ENCODE measurements around the gene LDB2.

Gene LDB2

DNA sequence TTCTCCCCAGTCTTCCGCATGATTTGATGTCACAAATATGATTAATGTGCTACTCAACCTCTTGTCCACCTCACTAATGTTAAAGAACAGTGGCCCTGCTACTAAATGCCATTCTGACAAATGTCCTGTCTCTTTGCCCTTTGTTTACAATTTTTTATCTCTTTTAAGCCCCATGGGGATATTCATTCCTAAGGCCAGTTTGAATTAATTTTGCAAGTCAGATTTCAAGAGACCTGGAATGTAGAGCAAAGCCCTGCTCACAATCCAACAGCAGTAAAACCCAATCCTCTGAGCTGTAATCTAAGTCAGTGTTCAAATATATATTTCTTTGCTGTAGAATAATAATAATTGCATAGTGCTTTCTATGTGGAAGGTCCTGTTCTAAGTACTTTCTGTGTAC, 81.2 kb downstream of the LDB2 start:
- no peak overlapping the region for H3K4me3 ChIP-seq
- H3K9me3 ChIP-seq (ENCODE audit: low read depth, low read length): no peaks in the 10 kb centered on the region
- DNase-seq (ENCODE audit: low read depth, low spot score): no peak
- TF ChIP-seq POLR2AphosphoS5 (IDR thresholded peaks at IDR 0.05; ENCODE audit: borderline replicate concordance, low read depth, low read length): no peak
- no peak for TF ChIP-seq EZH2 (IDR thresholded peaks at IDR 0.05)
- no peak for TF ChIP-seq FOXP2 (optimal IDR thresholded peaks at IDR 0.05; ENCODE audit: control extremely low read depth, extremely low read length, insufficient read depth)
- no peak overlapping the region for H3K9ac ChIP-seq (ENCODE audit: insufficient read length)
- H3K27ac ChIP-seq: no peak overlapping the region
- no peaks in the 10 kb centered on the region; the same call in 1 of the 2 replicates for H3K36me3 ChIP-seq (ENCODE audit: insufficient read depth, low read length)

GRCh38 chr4:16814361-16814760, 84.1 kb downstream of the LDB2 start:
- TF ChIP-seq FOXP2 (optimal IDR thresholded peaks at IDR 0.05; ENCODE audit: control extremely low read depth, extremely low read length, insufficient read depth) (no peak), POLR2AphosphoS5 (IDR thresholded peaks at IDR 0.05; ENCODE audit: borderline replicate concordance, low read depth, low read length) (no peak)
- Histone ChIP-seq H3K36me3 (ENCODE audit: insufficient read depth, low read length) (peaks cover 7% of the 10 kb centered on the region), H3K4me3 (no peak overlapping the region), H3K27ac (peak overlapping the region; percentile 50; the same call in 1 of the 2 replicates), H3K9me3 (ENCODE audit: low read depth, low read length) (no peaks in the 10 kb centered on the region), H3K9ac (ENCODE audit: insufficient read length) (no peak overlapping the region)
- DNase-seq (ENCODE audit: low read depth, low spot score): no peak

DNA sequence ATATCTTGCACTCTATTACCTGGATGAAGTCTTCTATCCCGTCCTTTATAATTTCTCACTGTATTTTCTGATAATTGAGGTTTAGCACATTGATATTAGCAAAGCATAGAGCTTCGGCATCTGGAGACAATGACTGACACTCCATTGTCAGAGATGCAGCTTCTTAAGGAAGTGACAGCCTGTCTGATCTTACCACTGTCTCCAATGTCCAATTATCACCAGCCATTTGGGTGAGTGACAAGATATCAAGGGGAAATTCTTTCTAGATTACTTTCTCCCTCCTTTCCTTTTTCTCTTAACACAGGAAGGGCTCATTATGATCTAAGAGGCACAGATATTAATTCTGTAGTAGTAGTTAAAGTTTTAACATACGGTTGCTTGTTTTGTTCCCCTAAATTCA, 86.4 kb downstream of the LDB2 start:
- no peak for DNase-seq (ENCODE audit: low read depth, low spot score)
- Histone ChIP-seq H3K9ac (ENCODE audit: insufficient read length) (no peak overlapping the region), H3K9me3 (ENCODE audit: low read depth, low read length) (no peaks in the 10 kb centered on the region), H3K36me3 (ENCODE audit: insufficient read depth, low read length) (peaks cover 9% of the 10 kb centered on the region), H3K27ac (no peak overlapping the region), H3K4me3 (no peak overlapping the region)
- no peak for TF ChIP-seq EZH2 (IDR thresholded peaks at IDR 0.05)
- TF ChIP-seq FOXP2 (optimal IDR thresholded peaks at IDR 0.05; ENCODE audit: control extremely low read depth, extremely low read length, insufficient read depth): no peak
- TF ChIP-seq POLR2AphosphoS5 (IDR thresholded peaks at IDR 0.05; ENCODE audit: borderline replicate concordance, low read depth, low read length): no peak

DNA sequence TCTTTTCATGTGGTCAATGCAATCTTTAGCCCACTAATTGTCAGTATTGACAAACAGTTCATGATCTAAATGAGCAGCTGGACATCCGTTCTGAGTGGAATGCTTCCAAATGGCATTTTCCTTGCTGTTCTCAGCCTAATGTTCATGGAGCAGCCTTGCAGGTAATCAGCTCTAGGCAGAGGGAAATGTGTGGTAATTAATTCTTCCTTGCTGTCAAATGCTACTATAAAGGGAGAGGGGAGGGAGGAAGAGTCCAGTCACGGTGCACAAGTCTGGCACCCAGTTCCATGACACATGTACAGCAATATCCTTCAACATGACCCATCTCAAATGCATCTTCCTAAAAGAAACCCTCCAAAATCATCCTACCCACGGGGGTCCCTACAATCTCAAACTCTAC, 88.5 kb downstream of the LDB2 start:
- no peak for TF ChIP-seq POLR2AphosphoS5 (IDR thresholded peaks at IDR 0.05; ENCODE audit: borderline replicate concordance, low read depth, low read length)
- no peak for TF ChIP-seq FOXP2 (optimal IDR thresholded peaks at IDR 0.05; ENCODE audit: control extremely low read depth, extremely low read length, insufficient read depth)
- no peak for TF ChIP-seq EZH2 (IDR thresholded peaks at IDR 0.05)
- Histone ChIP-seq H3K9ac (ENCODE audit: insufficient read length) (no peak overlapping the region), H3K9me3 (ENCODE audit: low read depth, low read length) (no peaks in the 10 kb centered on the region), H3K27ac (no peak overlapping the region), H3K36me3 (ENCODE audit: insufficient read depth, low read length) (peaks cover 25% of the 10 kb centered on the region), H3K4me3 (no peak overlapping the region)
- DNase-seq (ENCODE audit: low read depth, low spot score): no peak

DNA sequence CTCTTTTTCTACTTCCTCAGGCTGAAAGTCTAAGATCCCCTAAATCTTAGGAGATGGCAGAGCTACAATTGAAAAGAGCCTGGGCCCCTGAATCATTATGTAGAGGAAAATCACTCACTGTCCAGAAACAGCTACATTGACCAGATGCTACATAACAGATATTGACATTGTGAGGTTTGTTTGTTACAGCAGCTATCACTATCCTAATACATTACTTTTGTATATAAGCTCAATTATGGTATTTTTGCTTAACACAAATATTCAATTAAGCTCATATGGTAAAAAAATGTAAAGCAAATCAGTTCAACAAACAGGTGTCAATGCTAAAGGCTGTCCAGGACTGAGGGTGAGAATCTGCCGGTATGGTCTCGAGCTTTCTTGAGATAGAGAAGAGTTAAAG, 89.4 kb downstream of the LDB2 start:
- no peak for DNase-seq (ENCODE audit: low read depth, low spot score)
- H3K9me3 ChIP-seq (ENCODE audit: low read depth, low read length): no peaks in the 10 kb centered on the region
- H3K36me3 ChIP-seq (ENCODE audit: insufficient read depth, low read length): peaks cover 25% of the 10 kb centered on the region
- TF ChIP-seq FOXP2 (optimal IDR thresholded peaks at IDR 0.05; ENCODE audit: control extremely low read depth, extremely low read length, insufficient read depth) (no peak), EZH2 (IDR thresholded peaks at IDR 0.05) (no peak), POLR2AphosphoS5 (IDR thresholded peaks at IDR 0.05; ENCODE audit: borderline replicate concordance, low read depth, low read length) (no peak)
- H3K4me3 ChIP-seq: no peak overlapping the region
- no peak overlapping the region for H3K9ac ChIP-seq (ENCODE audit: insufficient read length)
- no peak overlapping the region for H3K27ac ChIP-seq

DNA sequence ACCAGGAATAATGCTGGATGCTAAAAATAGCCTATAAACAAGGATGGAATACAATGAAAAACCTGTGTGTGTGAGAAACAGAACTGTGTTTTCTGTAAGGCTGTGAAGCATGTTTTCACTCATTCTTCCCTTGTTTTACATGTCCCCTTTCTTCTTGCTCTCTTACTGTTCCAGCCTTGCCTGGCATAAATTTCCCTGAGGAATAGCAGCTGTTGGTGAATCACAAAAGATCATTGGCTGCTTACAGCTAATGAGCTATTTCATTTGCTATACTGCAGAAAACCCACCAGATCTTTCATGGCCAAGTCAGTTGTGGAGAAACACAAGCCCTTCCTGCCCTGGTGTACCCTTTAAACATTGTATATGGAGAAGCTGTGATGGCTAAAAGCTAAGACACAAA, 91.1 kb downstream of the LDB2 start:
- TF ChIP-seq FOXP2 (optimal IDR thresholded peaks at IDR 0.05; ENCODE audit: control extremely low read depth, extremely low read length, insufficient read depth) (no peak), POLR2AphosphoS5 (IDR thresholded peaks at IDR 0.05; ENCODE audit: borderline replicate concordance, low read depth, low read length) (no peak), EZH2 (IDR thresholded peaks at IDR 0.05) (no peak)
- no peaks in the 10 kb centered on the region; the same call in 1 of the 2 replicates for H3K9me3 ChIP-seq (ENCODE audit: low read depth, low read length)
- no peak for DNase-seq (ENCODE audit: low read depth, low spot score)

DNA sequence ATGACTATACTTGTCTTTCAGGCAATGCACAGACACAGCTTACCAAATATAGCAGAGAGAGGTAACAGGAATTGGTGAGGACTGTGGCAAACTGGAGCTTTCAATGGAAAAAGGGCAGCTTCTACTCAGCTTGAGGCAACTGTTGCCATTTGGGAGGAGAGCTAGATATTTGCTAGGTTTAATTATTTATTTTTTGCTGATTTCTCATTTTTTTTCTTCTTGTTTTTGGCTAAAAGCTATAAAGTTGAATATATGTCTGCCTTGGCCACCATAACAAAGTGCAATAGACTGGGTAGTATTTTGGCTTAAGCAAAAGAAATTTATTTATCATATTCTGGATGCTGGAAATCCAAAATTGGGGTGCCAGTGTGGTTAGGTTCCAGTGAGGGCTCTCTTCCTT, 93.9 kb downstream of the LDB2 start:
- no peak for DNase-seq (ENCODE audit: low read depth, low spot score)
- H3K36me3 ChIP-seq (ENCODE audit: insufficient read depth, low read length): peaks cover 30% of the 10 kb centered on the region
- TF ChIP-seq POLR2AphosphoS5 (IDR thresholded peaks at IDR 0.05; ENCODE audit: borderline replicate concordance, low read depth, low read length): no peak
- no peak for TF ChIP-seq FOXP2 (optimal IDR thresholded peaks at IDR 0.05; ENCODE audit: control extremely low read depth, extremely low read length, insufficient read depth)
- no peak for TF ChIP-seq EZH2 (IDR thresholded peaks at IDR 0.05)

More for the DNA sequence above, 91.1 kb downstream of the LDB2 start:
- H3K27ac ChIP-seq: no peak overlapping the region
- H3K9ac ChIP-seq (ENCODE audit: insufficient read length): no peak overlapping the region
- peaks cover 25% of the 10 kb centered on the region for H3K36me3 ChIP-seq (ENCODE audit: insufficient read depth, low read length)
- H3K4me3 ChIP-seq: no peak overlapping the region

GRCh38 chr4:16802044-16802443, 96.4 kb downstream of the LDB2 start:
- Histone ChIP-seq H3K4me3 (no peak overlapping the region), H3K9ac (ENCODE audit: insufficient read length) (no peak overlapping the region), H3K27ac (no peak overlapping the region), H3K9me3 (ENCODE audit: low read depth, low read length) (no peaks in the 10 kb centered on the region; the same call in 1 of the 2 replicates), H3K36me3 (ENCODE audit: insufficient read depth, low read length) (peaks cover 26% of the 10 kb centered on the region)
- no peak for TF ChIP-seq EZH2 (IDR thresholded peaks at IDR 0.05)
- no peak for TF ChIP-seq FOXP2 (optimal IDR thresholded peaks at IDR 0.05; ENCODE audit: control extremely low read depth, extremely low read length, insufficient read depth)
- no peak for TF ChIP-seq POLR2AphosphoS5 (IDR thresholded peaks at IDR 0.05; ENCODE audit: borderline replicate concordance, low read depth, low read length)
- DNase-seq (ENCODE audit: low read depth, low spot score): no peak

More for the DNA sequence above, 93.9 kb downstream of the LDB2 start:
- H3K4me3 ChIP-seq: no peak overlapping the region
- no peaks in the 10 kb centered on the region; the same call in 1 of the 2 replicates for H3K9me3 ChIP-seq (ENCODE audit: low read depth, low read length)
- no peak overlapping the region for H3K27ac ChIP-seq
- no peak overlapping the region for H3K9ac ChIP-seq (ENCODE audit: insufficient read length)

DNA sequence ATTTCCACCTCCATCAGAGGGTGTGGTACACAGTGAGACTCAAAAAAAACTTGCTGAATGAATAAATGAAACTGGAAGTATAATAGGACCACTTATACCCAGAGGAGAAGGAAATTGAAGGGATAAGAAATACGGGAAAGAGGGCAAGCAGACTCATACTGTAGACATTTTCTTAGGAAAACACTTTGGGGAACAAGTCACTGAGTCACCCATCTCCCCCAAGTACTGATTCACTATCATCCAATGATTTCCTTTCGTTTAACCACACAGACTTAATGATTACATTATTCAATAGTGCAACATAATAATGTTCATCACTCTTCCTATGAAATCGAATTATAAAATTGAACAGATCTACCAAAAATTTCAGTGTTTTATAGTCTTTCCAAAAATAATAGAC, 97.1 kb downstream of the LDB2 start:
- Histone ChIP-seq H3K9ac (ENCODE audit: insufficient read length) (no peak overlapping the region), H3K36me3 (ENCODE audit: insufficient read depth, low read length) (peaks cover 20% of the 10 kb centered on the region), H3K9me3 (ENCODE audit: low read depth, low read length) (no peaks in the 10 kb centered on the region; the same call in 1 of the 2 replicates), H3K4me3 (no peak overlapping the region), H3K27ac (no peak overlapping the region)
- no peak for TF ChIP-seq EZH2 (IDR thresholded peaks at IDR 0.05)
- TF ChIP-seq POLR2AphosphoS5 (IDR thresholded peaks at IDR 0.05; ENCODE audit: borderline replicate concordance, low read depth, low read length): no peak
- no peak for TF ChIP-seq FOXP2 (optimal IDR thresholded peaks at IDR 0.05; ENCODE audit: control extremely low read depth, extremely low read length, insufficient read depth)
- no peak for DNase-seq (ENCODE audit: low read depth, low spot score)
